HG02870 (cell line): Measurements from ENCODE around the gene GMPR2.
A peak's percentile ranks its signal among the peaks of the same experiment; 100 is the strongest.
"Not testable (repeated sequence)": the region's sequence is repeated elsewhere in the genome, so short reads cannot be mapped to it uniquely, and the experiment has no call there.

ENCODE experiments used
- ATAC-seq: cut with Tn5 transposase; IDR thresholded peaks from one replicate; pipeline ENCODE4 v1.9.1; 2021; ENCODE audit warnings: mild to moderate bottlenecking, moderate library complexity; ENCODE audit not compliant: unreplicated experiment

GMPR2 gene

GRCh38 chr14:24226473-24226872, 6.3 kb upstream of the GMPR2 start:
- ATAC-seq = no peak

DNA sequence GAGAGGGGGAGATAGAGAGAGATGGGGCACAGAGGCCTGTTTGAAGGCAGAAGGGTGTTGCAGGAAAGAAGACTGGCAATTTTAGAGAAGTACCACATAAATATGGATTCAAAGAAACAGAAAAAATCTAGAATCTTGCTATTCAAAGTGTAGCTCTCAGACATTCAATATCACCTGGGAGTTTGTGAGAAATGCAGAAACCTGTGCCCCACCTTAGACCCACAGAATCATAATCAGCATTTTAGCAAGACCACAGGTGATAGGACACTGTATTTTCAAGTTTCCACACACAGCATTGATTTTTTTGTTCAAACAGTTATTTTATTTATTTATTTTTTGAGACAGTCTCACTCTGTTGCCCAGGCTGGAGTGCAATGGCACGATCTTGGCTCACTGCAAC, 3.8 kb upstream of the GMPR2 start:
- no peak for ATAC-seq

DNA sequence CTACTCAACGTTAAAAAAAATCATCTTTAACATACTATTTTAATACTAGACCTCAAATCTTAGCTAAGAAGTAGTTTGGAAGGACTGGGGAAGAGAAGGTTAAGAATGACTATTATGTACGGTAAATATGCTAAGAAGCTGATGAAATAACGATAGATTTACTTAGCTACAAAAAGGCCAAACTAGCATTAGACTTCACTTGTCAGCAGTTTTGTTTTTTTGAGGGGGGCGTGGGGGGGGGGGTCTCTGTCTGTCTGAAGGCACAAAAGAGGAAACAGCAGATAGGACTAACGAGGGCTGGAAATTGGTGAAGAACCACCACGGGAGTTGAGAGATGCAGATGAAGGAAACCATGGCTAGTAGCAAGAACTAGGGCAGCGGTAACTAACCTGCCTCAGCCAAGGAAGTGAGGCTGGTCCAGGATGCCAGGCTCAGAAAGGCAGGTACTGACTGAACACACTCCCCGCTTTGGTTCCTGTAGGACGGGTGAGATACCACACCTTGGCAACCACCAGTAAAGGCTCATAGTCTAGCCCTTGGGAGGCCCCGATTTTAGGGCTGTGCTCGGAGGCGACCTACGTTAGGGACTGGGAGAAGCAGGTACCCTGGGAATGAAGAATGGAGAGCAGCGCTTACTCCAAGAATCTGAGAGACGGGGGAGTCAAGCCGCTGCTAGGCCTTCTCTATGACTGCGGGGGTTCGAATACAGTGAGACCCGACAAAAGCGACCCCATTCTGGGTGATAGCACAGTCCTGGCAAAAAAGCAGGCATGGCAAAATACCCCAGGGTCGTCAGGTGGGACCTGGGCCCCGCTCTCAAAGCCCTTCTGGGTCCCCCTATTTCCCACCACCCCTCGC, 1.2 kb upstream of the GMPR2 start:
- peak; percentile 8 for ATAC-seq

DNA sequence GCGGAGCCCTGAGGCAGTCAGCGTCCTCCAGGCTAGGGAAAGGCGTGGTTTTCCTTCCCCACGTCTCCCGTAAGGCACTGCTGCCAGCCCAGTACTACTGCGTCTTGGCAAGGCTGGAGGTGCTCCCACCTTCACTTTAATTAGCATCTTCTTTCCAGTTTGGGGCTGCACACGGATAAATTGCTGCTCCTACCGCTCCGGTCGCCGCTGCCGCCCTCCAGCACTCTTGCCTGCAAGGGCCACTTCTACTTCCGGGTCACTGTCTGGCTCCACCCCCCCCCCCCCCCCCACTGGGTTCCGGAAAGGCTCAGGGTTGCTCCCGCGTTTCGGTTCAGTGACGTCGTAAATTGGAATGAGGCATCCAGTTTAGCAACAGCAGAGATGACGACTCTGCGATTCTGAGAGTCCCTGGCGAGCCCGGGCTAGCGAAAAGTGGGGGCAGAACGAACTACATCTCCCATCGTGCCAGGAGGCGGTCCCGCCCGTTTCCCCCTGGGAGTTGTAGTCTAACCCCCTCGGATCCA, 546 bp upstream of the GMPR2 start, which contains the start of gene NEDD8:
Gene NEDD8, minus strand, starts transcription at position 247 of the 524 bp plus-strand sequence. Its CDS starts 100 bp downstream, at position 147.
- ATAC-seq = peak; percentile 71

- ATAC-seq = no peak
Measured at GRCh38 chr14:24233538-24233866, 773 bp downstream of the GMPR2 start.

GRCh38 chr14:24234095-24235005, 1.6 kb downstream of the GMPR2 start:
- no peak for ATAC-seq

DNA sequence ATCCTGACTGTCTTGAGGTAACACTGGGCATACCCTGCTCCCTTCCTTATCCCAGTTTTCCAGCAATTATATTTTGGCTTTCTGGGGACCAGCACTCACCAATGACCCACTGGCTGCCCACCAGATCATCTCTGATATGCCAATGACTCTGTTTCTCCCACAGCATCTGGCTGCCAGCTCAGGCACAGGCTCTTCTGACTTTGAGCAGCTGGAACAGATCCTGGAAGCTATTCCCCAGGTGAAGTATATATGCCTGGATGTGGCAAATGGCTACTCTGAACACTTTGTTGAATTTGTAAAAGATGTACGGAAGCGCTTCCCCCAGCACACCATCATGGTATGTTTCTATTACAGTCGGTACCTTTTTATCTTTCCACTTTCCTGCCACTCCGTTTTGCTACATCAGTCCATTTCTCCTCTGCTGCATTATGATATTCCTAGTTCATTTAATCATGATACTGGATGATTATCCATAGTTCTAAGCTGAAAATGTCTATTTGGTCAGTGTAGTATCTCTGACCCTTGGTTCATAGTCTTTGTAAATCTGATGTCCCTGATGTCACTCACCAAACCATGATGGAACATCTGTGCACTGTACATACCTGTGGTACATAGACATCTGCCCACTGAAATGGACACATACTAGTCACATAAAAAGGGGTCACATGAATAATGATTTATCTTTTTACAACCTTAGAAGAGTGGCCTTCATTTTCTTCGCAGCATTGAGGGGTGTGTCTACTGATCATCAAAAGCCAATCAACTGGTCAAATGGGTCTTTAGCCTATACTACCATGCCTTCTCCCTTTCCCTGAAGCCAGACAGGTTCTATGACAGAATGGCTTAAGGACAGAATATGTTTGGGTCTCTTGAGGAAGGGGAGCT, 3.3 kb downstream of the GMPR2 start:
- ATAC-seq = no peak

GRCh38 chr14:24236689-24237462, 4.1 kb downstream of the GMPR2 start:
- no peak for ATAC-seq

- no peak for ATAC-seq
Measured at GRCh38 chr14:24237463-24237955, 4.8 kb downstream of the GMPR2 start.

DNA sequence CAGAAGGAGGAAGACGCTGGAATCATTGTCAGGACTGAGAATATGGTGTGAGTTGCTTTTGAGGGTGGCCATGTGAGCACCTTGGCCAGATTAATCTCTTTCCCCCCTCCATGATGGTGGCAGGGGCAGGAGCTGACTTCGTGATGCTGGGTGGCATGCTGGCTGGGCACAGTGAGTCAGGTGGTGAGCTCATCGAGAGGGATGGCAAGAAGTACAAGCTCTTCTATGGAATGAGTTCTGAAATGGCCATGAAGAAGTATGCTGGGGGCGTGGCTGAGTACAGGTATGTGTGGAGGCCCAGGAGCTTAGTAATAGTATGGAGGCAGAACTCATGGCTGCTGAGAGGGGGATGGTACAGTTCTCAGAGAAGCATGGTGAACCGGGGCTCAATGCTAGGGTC, 5.4 kb downstream of the GMPR2 start:
- no peak for ATAC-seq

- ATAC-seq = no peak
Measured at GRCh38 chr14:24238527-24239037, 5.9 kb downstream of the GMPR2 start.

- no peak for ATAC-seq
Measured at GRCh38 chr14:24240110-24240918, 7.6 kb downstream of the GMPR2 start.

DNA sequence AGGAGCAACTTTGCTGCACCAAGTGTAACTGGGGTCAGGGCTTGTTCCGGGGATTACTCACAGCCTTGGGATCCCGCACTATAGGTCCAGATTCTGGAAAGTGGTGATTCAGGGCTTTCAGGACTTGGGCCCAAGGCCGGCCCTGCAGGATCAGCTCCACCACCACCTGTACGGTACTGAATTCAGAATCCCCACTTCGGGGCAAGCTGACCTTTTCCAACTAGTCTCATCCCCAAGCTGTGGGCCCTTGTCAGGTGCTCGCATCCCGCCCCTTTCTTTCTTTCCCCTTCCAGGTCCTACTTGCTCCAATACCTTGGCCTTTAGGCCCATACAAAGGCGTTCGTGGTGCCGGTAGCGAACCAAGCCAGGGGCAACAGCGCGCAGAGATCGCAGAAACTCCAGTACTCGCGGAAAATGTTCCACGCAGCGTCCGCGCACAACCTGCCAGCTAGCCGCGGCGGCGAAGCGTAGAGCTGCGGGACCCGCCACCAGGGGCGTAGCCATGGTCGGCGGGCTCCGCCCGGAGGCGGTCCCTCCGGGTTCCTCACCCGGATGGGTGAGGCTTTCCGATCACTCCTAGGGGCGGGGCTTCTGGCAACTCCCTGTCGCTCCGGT, 9.2 kb downstream of the GMPR2 start:
- ATAC-seq = peak; percentile 73

DNA sequence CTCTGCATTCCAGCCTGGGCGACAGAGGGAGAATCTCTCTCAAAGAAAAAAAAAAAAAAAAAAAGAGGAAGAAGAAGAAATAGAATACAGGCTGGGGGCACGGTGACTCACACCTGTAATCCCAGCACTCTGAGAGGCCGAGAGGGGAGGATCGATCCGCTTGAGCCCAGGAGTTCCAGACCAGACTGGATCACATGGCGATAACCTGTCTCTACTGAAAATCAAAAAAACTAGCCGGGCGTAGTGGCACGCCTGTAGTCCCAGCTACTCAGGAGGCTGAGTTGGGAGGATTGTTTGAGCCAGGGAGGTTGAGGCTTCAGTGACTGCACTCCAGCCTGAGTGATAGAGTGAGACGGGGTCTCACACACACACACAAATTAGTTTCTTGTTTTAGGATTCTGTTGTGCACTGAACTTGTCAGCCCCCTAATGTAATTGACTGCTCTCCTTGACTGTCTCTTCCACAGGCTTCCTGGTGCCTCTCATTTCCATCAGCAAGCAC, 10.7 kb downstream of the GMPR2 start:
- no peak for ATAC-seq

DNA sequence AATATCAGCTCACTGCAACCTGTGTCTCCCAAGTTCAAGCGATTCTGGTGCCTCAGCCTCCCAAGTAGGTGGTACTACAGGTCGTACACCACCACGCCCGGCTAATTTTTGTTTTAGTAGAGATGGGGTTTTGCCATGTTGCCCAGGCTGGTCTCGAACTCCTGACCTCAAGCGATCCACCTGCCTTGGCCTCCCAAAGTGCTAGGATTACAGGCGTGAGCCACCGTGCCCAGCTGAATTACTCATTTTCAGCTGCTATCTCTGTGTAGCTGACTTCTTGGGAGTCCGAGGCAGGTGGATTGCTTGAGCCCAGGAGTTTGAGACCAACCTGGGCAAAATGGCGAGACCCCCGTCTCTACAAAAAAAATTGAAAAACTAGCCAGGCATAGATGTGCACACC, 12.6 kb downstream of the GMPR2 start:
- ATAC-seq = not testable (repeated sequence)

- ATAC-seq = peak; percentile 20
Measured at GRCh38 chr14:24246765-24247212, 14.1 kb downstream of the GMPR2 start.

DNA sequence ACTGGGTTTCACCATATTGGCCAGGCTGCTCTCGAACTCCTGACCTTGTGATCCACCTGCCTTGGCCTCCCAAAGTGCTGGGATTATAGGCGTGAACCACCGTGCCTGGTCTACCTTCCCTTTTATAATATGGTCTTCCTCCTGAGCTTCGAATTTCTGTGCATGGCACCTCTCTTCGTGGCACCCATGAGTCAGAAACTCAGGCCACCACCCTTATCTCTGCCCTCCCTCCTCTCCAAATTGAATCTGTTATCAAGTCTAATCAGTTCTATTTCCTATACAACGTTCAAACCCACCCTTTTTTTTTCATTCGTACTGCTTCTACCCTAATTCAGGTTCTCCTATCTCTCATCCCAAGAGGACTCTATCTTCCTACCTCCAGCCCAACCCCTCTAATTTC, 14.7 kb downstream of the GMPR2 start:
- no peak for ATAC-seq
